B cell (primary cell): ENCODE results near the gene DSTYK. TPM values are rescaled to one million over a fixed set of nuclear protein-coding genes. Genes with fewer than 3 reads are reported as not detected.

Experiments
- ATAC-seq: fragments of 200-7000 bp; cut with Tn5 transposase; one replicate; pipeline ENCODE4 v1.10.0; 2021; ENCODE audit warnings: low read depth, mild to moderate bottlenecking, moderate number of reproducible peaks, moderate library complexity
- CTCF ChIA-PET: fragments of 350-600 bp; sonication (Branson Sonifier 250); formaldehyde crosslinking; loops from one replicate; lab custom pipeline; 2021; ENCODE audit warnings: antibody characterized with exemption, inconsistent platforms; lab: Charles Lee
- POLR2A ChIA-PET: fragments of 350-600 bp; sonication (Branson Sonifier 250); formaldehyde crosslinking; loops from one replicate; lab custom pipeline; 2021; ENCODE audit warnings: antibody characterized with exemption; lab: Charles Lee
- DNase-seq: peaks from one replicate; pipeline ENCODE4 v3.0.0; 2013
- H2AFZ ChIP-seq: 2 replicates; pipeline ENCODE4 v1.6.1; 2012; ENCODE audit warnings: mild to moderate bottlenecking, low read depth, low read length; ENCODE audit not compliant: insufficient read depth, poor library complexity, severe bottlenecking
- H3K27ac ChIP-seq, 2 donors: 1 replicate in 1 of 2; 2 replicates in 1 of 2; pipeline ENCODE4 v1.5.1; 2012 to 2013; ENCODE audit warnings: low read length in 2 of 2, mild to moderate bottlenecking in 2 of 2, moderate library complexity in 1 of 2
- H3K27me3 ChIP-seq, 4 experiments: fragments of 200-600 bp in 1 of 4; sonication (generic) in 1 of 4; replicated peaks in 1 of 4; 1 replicate in 2 of 4; 2 replicates in 2 of 4; pipeline versions ENCODE4 v1.6.1 to v1.7.0; 2013 to 2016; ENCODE audit warnings: low read length in 3 of 4, mild to moderate bottlenecking in 2 of 4, mixed read lengths in 1 of 4, moderate library complexity in 1 of 4; ENCODE audit not compliant: insufficient read depth in 4 of 4, control insufficient read depth in 3 of 4; ENCODE audit errors: control extremely low read depth in 1 of 4
- H3K36me3 ChIP-seq, 2 experiments: replicated peaks in 1 of 2; 1 replicate in 1 of 2; 2 replicates in 1 of 2; pipeline versions ENCODE4 v1.6.1 to v1.7.1; 2013; ENCODE audit warnings: low read length in 1 of 2; ENCODE audit not compliant: insufficient read depth in 2 of 2, control insufficient read depth in 1 of 2; ENCODE audit errors: control extremely low read depth in 1 of 2, extremely low read depth in 1 of 2
- H3K4me1 ChIP-seq, 2 donors: fragments of 200-600 bp in 1 of 2; sonication (generic) in 1 of 2; 1 replicate in 1 of 2; 2 replicates in 1 of 2; pipeline versions ENCODE4 v1.5.1 to v1.6.1; 2013 to 2017; ENCODE audit warnings: low read length in 2 of 2; ENCODE audit not compliant: control insufficient read depth in 2 of 2, insufficient read depth in 2 of 2
- H3K4me2 ChIP-seq: replicated peaks from 2 replicates; pipeline ENCODE3; 2012; ENCODE audit warnings: mild to moderate bottlenecking, low read depth, low read length; ENCODE audit not compliant: poor library complexity, severe bottlenecking
- H3K4me3 ChIP-seq, 5 experiments: fragments of 200-600 bp in 1 of 5; sonication (generic) in 1 of 5; 1 replicate in 3 of 5; 2 replicates in 2 of 5; pipeline versions ENCODE4 v1.5.1 to v1.7.0; 2011 to 2016; ENCODE audit warnings: low read length in 4 of 5, mild to moderate bottlenecking in 4 of 5, low read depth in 2 of 5, control low read depth in 1 of 5, moderate library complexity in 1 of 5; ENCODE audit not compliant: insufficient read depth in 1 of 5; ENCODE audit errors: control extremely low read depth in 1 of 5, extremely low read depth in 1 of 5
- H3K79me2 ChIP-seq: fragments of 200-600 bp; sonication (generic); one replicate; pipeline ENCODE4 v1.6.0; 2016; ENCODE audit warnings: low read length; ENCODE audit not compliant: control insufficient read depth, insufficient read depth
- H3K9ac ChIP-seq: fragments of 200-600 bp; sonication (generic); 2 replicates; pipeline ENCODE4 v1.6.1; 2017; ENCODE audit warnings: mild to moderate bottlenecking, low read length, moderate library complexity
- H3K9me3 ChIP-seq, 3 donors: one replicate each; pipeline versions ENCODE4 v1.6.1 to v1.7.1; 2013; ENCODE audit warnings: low read length in 2 of 3; ENCODE audit not compliant: control insufficient read depth in 2 of 3, insufficient read depth in 1 of 3; ENCODE audit errors: control extremely low read depth in 1 of 3
- H4K20me1 ChIP-seq: 2 replicates; pipeline ENCODE4 v1.6.0; 2012; ENCODE audit warnings: mild to moderate bottlenecking, low read length; ENCODE audit not compliant: insufficient read depth, control insufficient read depth, poor library complexity, severe bottlenecking
- H3K27ac Mint-ChIP-seq: one replicate; pipeline ENCODE4 v1.8.0; 2021; ENCODE audit warnings: mixed read lengths
- H3K27me3 Mint-ChIP-seq: one replicate; pipeline ENCODE4 v1.8.0; 2021; ENCODE audit warnings: mixed read lengths
- H3K4me1 Mint-ChIP-seq: one replicate; pipeline ENCODE4 v1.8.0; 2021; ENCODE audit warnings: mixed read lengths
- H3K4me3 Mint-ChIP-seq: one replicate; pipeline ENCODE4 v1.8.0; 2021; ENCODE audit warnings: mixed read lengths
- H3K9me3 Mint-ChIP-seq: one replicate; pipeline ENCODE4 v1.8.0; 2022; ENCODE audit warnings: mixed read lengths; ENCODE audit not compliant: insufficient read depth
- CTCF ChIP-seq: fragments of 200-600 bp; IDR thresholded peaks from one replicate; pipeline ENCODE4 v1.8.0; 2022; ENCODE audit warnings: antibody characterized with exemption, mild to moderate bottlenecking
- EZH2 ChIP-seq: IDR thresholded peaks from 2 replicates; pipeline ENCODE4 v1.6.1; 2012; ENCODE audit warnings: borderline replicate concordance, low read depth, mild to moderate bottlenecking, moderate library complexity, low read length; ENCODE audit not compliant: insufficient read depth, poor library complexity, severe bottlenecking
- WGBS: methylation state at CpG from one replicate; pipeline ENCODE4 v1.1.5; 2013; ENCODE audit warnings: missing lambda C conversion rate; ENCODE audit not compliant: insufficient coverage; 5-methylcytosine and 5-hydroxymethylcytosine counted together
- intact Hi-C: fragments of 100-400 bp; cut with micrococcal nuclease; formaldehyde crosslinking; loops from one replicate; pipeline ENCODE4 v1.10.0; 2022
- polyA plus RNA-seq: library from polyadenylated mRNA; depleted of rRNA; stranded (reverse); fragments of >200 nt; gene quantifications from 2 replicates; pipeline ENCODE4 v1.2.3, GENCODE V29; 2012
- total RNA-seq, 2 donors: library from RNA; stranded (reverse); fragments of 120-200 nt in 1 of 2; gene quantifications; 1 replicate in 1 of 2; 2 replicates in 1 of 2; pipeline versions ENCODE4 v1.2.3 to v1.2.4, GENCODE V29; 2013 to 2022

DSTYK gene
- total and polyA plus RNA-seq, 2 donors (not counting 1 experiment from before 2014, with no cell fraction given): 3.6 to 15.7 TPM

- intact Hi-C loops: no loop called here
- H3K4me2 ChIP-seq: no peak overlapping the region
Measured at GRCh38 chr1:205109711-205110110, 101.8 kb downstream of the DSTYK start.

GRCh38 chr1:205109269-205109668 is 102.2 kb downstream of the DSTYK start:
- Mint-ChIP-seq H3K9me3 (no peaks in the 10 kb centered on the region), H3K4me1 (peaks cover 18% of the 10 kb centered on the region), H3K4me3 (no peak overlapping the region), H3K27ac (no peak overlapping the region), H3K27me3 (no peaks in the 10 kb centered on the region)
- no CpG with 5 or more reads among the region's 1 CpG for WGBS
- ChIA-PET POLR2A (no interaction called here), CTCF (interaction anchor here (0.8 to 4.3 kb wide), 7 partner anchors 11 to 165 kb away, joined by 3 to 23 read pairs (median 4); no protein-coding TSS in a partner anchor)
- no peak for DNase-seq
- Histone ChIP-seq H2AFZ (no peak overlapping the region), H3K9me3 (no peaks in the 10 kb centered on the region), H3K4me1 (peaks cover 6 to 20% of the 10 kb centered on the region in 2 donors), H3K27ac (no peak overlapping the region), H3K4me3 (no peak overlapping the region), H3K27me3 (no peaks in the 10 kb centered on the region), H3K9ac (no peak overlapping the region), H3K79me2 (peaks cover 16% of the 10 kb centered on the region), H3K4me2 (no peak overlapping the region), H3K36me3 (peaks cover 19 to 45% of the 10 kb centered on the region in 2 experiments), H4K20me1 (peaks cover 7% of the 10 kb centered on the region)
- TF ChIP-seq CTCF (no peak), EZH2 (no peak)
- intact Hi-C loops: no loop called here
- ATAC-seq: no peak

More at GRCh38 chr1:205109711-205110110, 101.8 kb downstream of the DSTYK start:
- peaks cover 6 to 20% of the 10 kb centered on the region in 2 donors for H3K4me1 ChIP-seq
- no peak overlapping the region for H3K27ac ChIP-seq
- H2AFZ ChIP-seq: no peak overlapping the region
- H3K9ac ChIP-seq: no peak overlapping the region
- peaks cover 20 to 45% of the 10 kb centered on the region in 2 experiments for H3K36me3 ChIP-seq
- no peak overlapping the region for H3K4me3 ChIP-seq
- ChIA-PET CTCF (interaction anchor here (0.8 to 4.3 kb wide), 7 partner anchors 10 to 165 kb away, joined by 3 to 23 read pairs (median 4); no protein-coding TSS in a partner anchor), POLR2A (no interaction called here)
- no peaks in the 10 kb centered on the region for H3K27me3 Mint-ChIP-seq
- H3K4me3 Mint-ChIP-seq: no peak overlapping the region
- DNase-seq: no peak
- H3K27me3 ChIP-seq: no peaks in the 10 kb centered on the region
- WGBS: 88% methylated on average over 4 of the region's 5 CpGs
- no peak for ATAC-seq
- no peak for TF ChIP-seq CTCF
- TF ChIP-seq EZH2: no peak
- H3K9me3 ChIP-seq: no peaks in the 10 kb centered on the region
- peaks cover 18% of the 10 kb centered on the region for H3K4me1 Mint-ChIP-seq
- H4K20me1 ChIP-seq: peaks cover 7% of the 10 kb centered on the region
- no peak overlapping the region for H3K27ac Mint-ChIP-seq
- peaks cover 18% of the 10 kb centered on the region for H3K79me2 ChIP-seq
- no peaks in the 10 kb centered on the region for H3K9me3 Mint-ChIP-seq
